Measurements from ENCODE around the gene TRPT1. TPM values are rescaled to one million over a fixed set of nuclear protein-coding genes. Genes with fewer than 3 reads are reported as not detected.
A peak's percentile ranks its signal among the peaks of the same experiment; 100 is the strongest.

Gene TRPT1
- total and polyA plus RNA-seq, 7 donors, result 49.6 to 131 (median 96.1) TPM

- TF ChIP-seq CTCF (IDR thresholded peaks at IDR 0.05), result no peak
- Histone ChIP-seq H3K4me3 (no peak overlapping the region), H3K9me3 (no peaks in the 10 kb centered on the region), H3K36me3 (ENCODE audit: insufficient read depth in 1 of 2, low read depth in 1 of 2) (peaks cover 0 to 84% of the 10 kb centered on the region in 2 donors), H3K4me1 (peaks cover 2% of the 10 kb centered on the region), H3K27me3 (ENCODE audit: insufficient read depth in 3 of 3, low read length in 2 of 3) (no peaks in the 10 kb centered on the region), H3K27ac (no peak overlapping the region)
- 91 to 94% (median 91%) methylated on average over 22 to 32 of the region's 32 CpGs for WGBS, 3 donors
- intact Hi-C loops (cut with DNase I), result no loop called here
- peak in 1 of 2 donors; percentile 55 for DNase-seq
- no peak for ATAC-seq
Measured at GRCh38 chr11:64258946-64259532, 33.1 kb upstream of the TRPT1 start.

DNA sequence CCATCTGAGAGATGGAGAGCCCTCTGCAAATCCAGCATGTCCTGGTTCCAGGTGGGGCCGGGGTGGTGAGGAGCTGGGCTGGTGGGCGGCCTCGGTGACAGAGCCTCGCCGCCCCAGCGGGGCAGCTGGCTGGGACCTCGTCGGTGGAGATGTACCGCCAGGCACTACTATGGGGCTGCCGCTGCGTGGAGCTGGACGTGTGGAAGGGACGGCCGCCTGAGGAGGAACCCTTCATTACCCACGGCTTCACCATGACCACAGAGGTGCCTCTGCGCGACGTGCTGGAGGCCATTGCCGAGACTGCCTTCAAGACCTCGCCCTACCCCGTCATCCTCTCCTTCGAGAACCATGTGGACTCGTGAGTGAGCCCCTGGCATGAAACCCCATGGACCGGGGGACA is 32.4 kb upstream of the TRPT1 start:
- intact Hi-C loops (cut with DNase I), result no loop called here
- Histone ChIP-seq H3K27ac (no peak overlapping the region), H3K4me3 (no peak overlapping the region), H3K27me3 (ENCODE audit: insufficient read depth in 3 of 3, low read length in 2 of 3) (no peaks in the 10 kb centered on the region), H3K36me3 (ENCODE audit: insufficient read depth in 1 of 2, low read depth in 1 of 2) (peaks cover 0 to 80% of the 10 kb centered on the region in 2 donors), H3K9me3 (no peaks in the 10 kb centered on the region), H3K4me1 (peaks cover 9% of the 10 kb centered on the region)
- WGBS, 3 donors, result 87 to 90% (median 90%) methylated on average over 21 to 24 of the region's 24 CpGs
- TF ChIP-seq CTCF (IDR thresholded peaks at IDR 0.05), result no peak
- ATAC-seq (no peak), DNase-seq (peak in 1 of 2 donors; percentile 52)

- peaks cover 0 to 62% of the 10 kb centered on the region in 2 donors for H3K36me3 ChIP-seq (ENCODE audit: insufficient read depth in 1 of 2, low read depth in 1 of 2)
- WGBS, 3 donors, result 84 to 88% (median 86%) methylated on average over 15 of the region's 15 CpGs
- intact Hi-C loops (cut with DNase I), result no loop called here
Measured at GRCh38 chr11:64256300-64256699, 30.3 kb upstream of the TRPT1 start.

GRCh38 chr11:64255135-64256128 is 29.4 kb upstream of the TRPT1 start:
- Histone ChIP-seq H3K4me3 (no peak overlapping the region), H3K27me3 (ENCODE audit: insufficient read depth in 3 of 3, low read length in 2 of 3) (no peaks in the 10 kb centered on the region), H3K4me1 (peaks cover 29% of the 10 kb centered on the region), H3K36me3 (ENCODE audit: insufficient read depth in 1 of 2, low read depth in 1 of 2) (peaks cover 0 to 57% of the 10 kb centered on the region in 2 donors), H3K9me3 (no peaks in the 10 kb centered on the region), H3K27ac (no peak overlapping the region)
- 90 to 93% (median 92%) methylated on average over 35 of the region's 35 CpGs for WGBS, 3 donors
- no peak for TF ChIP-seq CTCF (IDR thresholded peaks at IDR 0.05)
- DNase-seq (no peak), ATAC-seq (no peak)
- intact Hi-C loops (cut with DNase I), result no loop called here

More at GRCh38 chr11:64256300-64256699, 30.3 kb upstream of the TRPT1 start:
- Histone ChIP-seq H3K4me3 (no peak overlapping the region), H3K27ac (no peak overlapping the region), H3K4me1 (peaks cover 24% of the 10 kb centered on the region), H3K9me3 (no peaks in the 10 kb centered on the region), H3K27me3 (ENCODE audit: insufficient read depth in 3 of 3, low read length in 2 of 3) (no peaks in the 10 kb centered on the region)
- DNase-seq (no peak), ATAC-seq (no peak)
- TF ChIP-seq CTCF (IDR thresholded peaks at IDR 0.05), result no peak
